ENCODE results near the gene APOBR. TPM values are rescaled to one million over a fixed set of nuclear protein-coding genes. Genes with fewer than 3 reads are reported as not detected.

The APOBR gene
- total and polyA plus RNA-seq, 2 of the 13 experiments (the other 11 are each of a cell fraction or from before 2014, with no cell fraction given), result 0.03 TPM; not detected in 1

- TF ChIP-seq ZBTB2 (CRISPR knock-in tag; IDR thresholded peaks at IDR 0.05; ENCODE audit: low read depth) (no peak), BRCA1 (CRISPR knock-in tag; IDR thresholded peaks at IDR 0.05) (no peak), PPARG (CRISPR knock-in tag; conservative IDR thresholded peaks at IDR 0.05) (peak; percentile 85), ZNF644 (CRISPR knock-in tag; IDR thresholded peaks at IDR 0.05; ENCODE audit: low read depth) (peak; percentile 32; the same call in 1 of the 2 replicates), ZNF354B (CRISPR knock-in tag; IDR thresholded peaks at IDR 0.05) (no peak), ZNF205 (CRISPR knock-in tag; IDR thresholded peaks at IDR 0.05) (no peak), E2F2 (CRISPR knock-in tag; IDR thresholded peaks at IDR 0.05; ENCODE audit: borderline replicate concordance) (no peak), ARID4A (CRISPR knock-in tag; IDR thresholded peaks at IDR 0.05; ENCODE audit: borderline replicate concordance) (0 out of 2 replicates have a peak, but pooled peaks have one; percentile 21), ZNF839 (CRISPR knock-in tag; IDR thresholded peaks at IDR 0.05; ENCODE audit: borderline replicate concordance) (no peak), PHF5A (CRISPR knock-in tag; IDR thresholded peaks at IDR 0.05; ENCODE audit: low read depth, unreplicated experiment) (peak; percentile 44), ZBTB49 (CRISPR knock-in tag; IDR thresholded peaks at IDR 0.05; ENCODE audit: borderline replicate concordance) (no peak), ZNF503 (CRISPR knock-in tag; IDR thresholded peaks at IDR 0.05) (no peak), RARA (CRISPR knock-in tag; IDR thresholded peaks at IDR 0.05) (peak; percentile 55; the same call in 1 of the 2 replicates), EZH2 (conservative IDR thresholded peaks at IDR 0.05; ENCODE audit: low read depth, low read length) (no peak), ZNF616 (CRISPR knock-in tag; IDR thresholded peaks at IDR 0.05; ENCODE audit: low read depth) (no peak), DDIT3 (CRISPR knock-in tag; IDR thresholded peaks at IDR 0.05) (no peak)
These were observed 37.6 kb downstream of the APOBR start (continued) for GRCh38 chr16:28531777-28532744.

Data from HepG2 (cell line).